Right ventricle myocardium inferior (tissue), 1 donor: ENCODE measurements around the gene ROS1. TPM values are rescaled to one million over a fixed set of nuclear protein-coding genes. Genes with fewer than 3 reads are reported as not detected.
"Not testable (repeated sequence)": the region's sequence is repeated elsewhere in the genome, so short reads cannot be mapped to it uniquely, and the experiment has no call there.

Experiments
- ATAC-seq: fragments of 200-7000 bp; cut with Tn5 transposase; one replicate; pipeline ENCODE4 v1.9.1; 2020; ENCODE audit warnings: mild to moderate bottlenecking, moderate library complexity
- DNase-seq: peaks from one replicate; pipeline ENCODE4 v3.0.0; 2021; ENCODE audit errors: missing footprints
- intact Hi-C: fragments of 100-400 bp; cut with DNase I; formaldehyde crosslinking; loops from one replicate; pipeline ENCODE4 v1.11.0; 2022
- total RNA-seq: library from RNA; stranded (reverse); fragmentation: NEBNext Ultra II Directional; extraction: Animal tissue kit (Norgen Biotek cat#: 25700); gene quantifications from one replicate; pipeline ENCODE4 v1.2.1, GENCODE V29; 2021
- donor health status: DM: no; HTN: yes; CAD: no; lungs with severe emphysema.

Gene ROS1
- total RNA-seq, 1 donor from 2014 or later = 0.08 TPM

- intact Hi-C loops = no loop called here
- ATAC-seq (no peak), DNase-seq (no peak)
Measured at GRCh38 chr6:117393045-117393444, 32.7 kb downstream of the ROS1 start.

GRCh38 chr6:117391874-117392583 lies 33.7 kb downstream of the ROS1 start:
- DNase-seq (no peak), ATAC-seq (no peak)
- intact Hi-C loops = no loop called here

GRCh38 chr6:117389227-117390057 lies 36.3 kb downstream of the ROS1 start:
- intact Hi-C loops = no loop called here
- ATAC-seq = no peak

GRCh38 chr6:117387454-117387974 lies 38.2 kb downstream of the ROS1 start:
- ATAC-seq (no peak), DNase-seq (no peak)
- intact Hi-C loops = no loop called here

More at GRCh38 chr6:117389227-117390057, 36.3 kb downstream of the ROS1 start:
- DNase-seq = no peak

- no peak for ATAC-seq
- no peak for DNase-seq
- intact Hi-C loops = no loop called here
Measured at GRCh38 chr6:117384659-117385058, 41.1 kb downstream of the ROS1 start.

- DNase-seq (no peak), ATAC-seq (no peak)
- intact Hi-C loops = no loop called here
Measured at GRCh38 chr6:117381749-117382148, 44.0 kb downstream of the ROS1 start.

- no peak for ATAC-seq
- DNase-seq = no peak
- intact Hi-C loops = no loop called here
Measured at GRCh38 chr6:117380298-117380697, 45.4 kb downstream of the ROS1 start.

GRCh38 chr6:117375446-117375845 lies 50.3 kb downstream of the ROS1 start:
- DNase-seq (no peak), ATAC-seq (no peak)
- intact Hi-C loops = no loop called here

- DNase-seq (no peak), ATAC-seq (no peak)
- intact Hi-C loops = no loop called here
Measured at GRCh38 chr6:117373211-117373813, 52.4 kb downstream of the ROS1 start.

- DNase-seq, ATAC-seq, intact Hi-C loops: not testable (repeated sequence)
Measured at GRCh38 chr6:117372289-117372688, 53.5 kb downstream of the ROS1 start.

GRCh38 chr6:117371492-117371891 lies 54.2 kb downstream of the ROS1 start:
- intact Hi-C loops = no loop called here
- ATAC-seq = no peak
- DNase-seq = no peak

- DNase-seq = no peak
- ATAC-seq = no peak
- intact Hi-C loops = loop anchor here (10.0 kb wide), 1 partner anchor 1225 kb away; no protein-coding TSS in a partner anchor
Measured at GRCh38 chr6:117359581-117359980, 66.2 kb downstream of the ROS1 start.

GRCh38 chr6:117354671-117355070 lies 71.1 kb downstream of the ROS1 start:
- intact Hi-C loops = loop anchor here (10.0 kb wide), 1 partner anchor 1230 kb away; no protein-coding TSS in a partner anchor
- ATAC-seq = peak; percentile 48
- no peak for DNase-seq

- intact Hi-C loops = loop anchor here (10.0 kb wide), 1 partner anchor 1232 kb away; no protein-coding TSS in a partner anchor
- ATAC-seq (no peak), DNase-seq (no peak)
Measured at GRCh38 chr6:117352466-117353081, 73.2 kb downstream of the ROS1 start.

- no peak for DNase-seq
- intact Hi-C loops = loop anchor here (10.0 kb wide), 1 partner anchor 1233 kb away; no protein-coding TSS in a partner anchor
- no peak for ATAC-seq
Measured at GRCh38 chr6:117351521-117351920, 74.2 kb downstream of the ROS1 start.

GRCh38 chr6:117346142-117346930 lies 79.4 kb downstream of the ROS1 start:
- ATAC-seq (no peak), DNase-seq (no peak)
- intact Hi-C loops = loop anchor here (1.0 to 5.0 kb wide), 4 partner anchors 101 to 481 kb away; no protein-coding TSS in a partner anchor

- DNase-seq = no peak
- no peak for ATAC-seq
- intact Hi-C loops = loop anchor here (5.0 kb wide), 2 partner anchors 102 to 482 kb away; no protein-coding TSS in a partner anchor
Measured at GRCh38 chr6:117345292-117345610, 80.5 kb downstream of the ROS1 start.
